OCI-LY1 (cell line): Measurements from ENCODE around the gene DNAL4.

Source experiments
- EZH2 ChIP-seq: fragments of 200-600 bp; sonication (generic), shearing (Covaris generic); IDR thresholded peaks from 2 replicates; pipeline ENCODE4 v1.8.0; 2017; ENCODE audit warnings: borderline replicate concordance, mixed run types, mild to moderate bottlenecking, antibody characterized with exemption, low read length, moderate library complexity, mixed read lengths
- TF ChIP-seq, protein P1 (sequence below): fragments of 200-600 bp; sonication (generic), shearing (Covaris generic); IDR thresholded peaks from 2 replicates; pipeline ENCODE4 v1.5.1; 2017; ENCODE audit warnings: mild to moderate bottlenecking, antibody characterized with exemption, low read length, moderate library complexity, mixed read lengths

DNA sequence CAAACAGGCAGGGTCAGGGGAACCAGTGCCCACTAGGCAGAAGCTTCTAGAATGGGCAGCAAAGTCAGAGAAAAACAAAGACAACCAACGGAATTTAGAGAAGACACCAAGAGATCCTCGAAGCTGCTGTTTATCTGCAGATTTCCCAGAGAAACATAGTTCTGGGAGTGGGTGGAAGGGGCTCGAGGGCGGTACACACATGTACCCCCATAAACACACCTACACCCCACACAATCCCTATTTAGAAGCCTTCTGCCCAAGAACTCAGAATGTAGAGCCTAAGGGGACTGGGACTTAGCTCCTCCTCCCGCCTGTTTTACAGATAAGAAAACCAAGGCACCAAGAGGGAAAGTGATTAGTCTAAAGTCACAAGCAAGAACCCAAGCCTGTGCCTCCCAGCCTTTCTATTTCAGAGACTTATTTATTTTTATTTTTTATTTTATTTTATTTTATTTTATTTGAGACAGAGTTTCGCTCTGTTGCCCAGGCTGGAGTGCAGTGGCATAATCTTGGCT, 43.5 kb upstream of the DNAL4 start:
- TF ChIP-seq, protein P1, sequence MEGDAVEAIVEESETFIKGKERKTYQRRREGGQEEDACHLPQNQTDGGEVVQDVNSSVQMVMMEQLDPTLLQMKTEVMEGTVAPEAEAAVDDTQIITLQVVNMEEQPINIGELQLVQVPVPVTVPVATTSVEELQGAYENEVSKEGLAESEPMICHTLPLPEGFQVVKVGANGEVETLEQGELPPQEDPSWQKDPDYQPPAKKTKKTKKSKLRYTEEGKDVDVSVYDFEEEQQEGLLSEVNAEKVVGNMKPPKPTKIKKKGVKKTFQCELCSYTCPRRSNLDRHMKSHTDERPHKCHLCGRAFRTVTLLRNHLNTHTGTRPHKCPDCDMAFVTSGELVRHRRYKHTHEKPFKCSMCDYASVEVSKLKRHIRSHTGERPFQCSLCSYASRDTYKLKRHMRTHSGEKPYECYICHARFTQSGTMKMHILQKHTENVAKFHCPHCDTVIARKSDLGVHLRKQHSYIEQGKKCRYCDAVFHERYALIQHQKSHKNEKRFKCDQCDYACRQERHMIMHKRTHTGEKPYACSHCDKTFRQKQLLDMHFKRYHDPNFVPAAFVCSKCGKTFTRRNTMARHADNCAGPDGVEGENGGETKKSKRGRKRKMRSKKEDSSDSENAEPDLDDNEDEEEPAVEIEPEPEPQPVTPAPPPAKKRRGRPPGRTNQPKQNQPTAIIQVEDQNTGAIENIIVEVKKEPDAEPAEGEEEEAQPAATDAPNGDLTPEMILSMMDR, result no peak
- no peak for TF ChIP-seq EZH2
